GM12891 (cell line): ENCODE results near the gene SRRM5.

ENCODE experiments used
- PAX5 ChIP-seq: IDR thresholded peaks from 2 replicates; pipeline ENCODE4 v1.6.1; 2011; ENCODE audit warnings: low read length, moderate library complexity, mild to moderate bottlenecking; ENCODE audit not compliant: insufficient read depth, severe bottlenecking
- POLR2A ChIP-seq: IDR thresholded peaks from 2 replicates; pipeline ENCODE4 v1.6.1; 2011; ENCODE audit warnings: low read depth, low read length, control low read depth
- POLR2AphosphoS5 ChIP-seq: IDR thresholded peaks from 2 replicates; pipeline ENCODE4 v1.6.1; 2011; ENCODE audit warnings: low read depth, low read length, control low read depth
- POU2F2 ChIP-seq: IDR thresholded peaks from 2 replicates; pipeline ENCODE4 v1.6.1; 2011; ENCODE audit warnings: low read depth, mild to moderate bottlenecking, control low read depth, low read length, moderate library complexity
- SPI1 ChIP-seq: IDR thresholded peaks from 2 replicates; pipeline ENCODE4 v1.6.1; 2011; ENCODE audit warnings: low read depth, low read length, control low read depth
- TAF1 ChIP-seq: IDR thresholded peaks from 2 replicates; pipeline ENCODE4 v1.6.1; 2011; ENCODE audit warnings: low read depth, low read length, control low read depth

GRCh38 chr19:43570174-43570791 is 41.6 kb upstream of the SRRM5 start:
- TF ChIP-seq POLR2A: no peak
- no peak for TF ChIP-seq POLR2AphosphoS5
- no peak for TF ChIP-seq TAF1
- TF ChIP-seq POU2F2: no peak
- TF ChIP-seq PAX5: no peak
- TF ChIP-seq SPI1: no peak
